H9 (cell line): ENCODE measurements around the gene MITF. TPM values are rescaled to one million over a fixed set of nuclear protein-coding genes. Genes with fewer than 3 reads are reported as not detected.

Experiments used
- DNase-seq: peaks from one replicate; pipeline ENCODE4 v3.0.0-alpha.2; 2017
- H2AFZ ChIP-seq: one replicate; pipeline ENCODE4 v1.6.1; 2013; ENCODE audit warnings: mild to moderate bottlenecking, low read length, control low read depth, moderate library complexity
- H2AK5ac ChIP-seq: 2 replicates; pipeline ENCODE4 v1.6.1; 2013; ENCODE audit warnings: low read length, control low read depth, mixed read lengths; ENCODE audit not compliant: insufficient read length
- H2BK120ac ChIP-seq: one replicate; pipeline ENCODE4 v1.6.1; 2013; ENCODE audit warnings: low read depth, mild to moderate bottlenecking, low read length, control low read depth, inconsistent platforms; ENCODE audit not compliant: poor library complexity, severe bottlenecking
- H2BK12ac ChIP-seq: 2 replicates; pipeline ENCODE4 v1.6.1; 2013; ENCODE audit warnings: low read length, control low read depth, mixed read lengths, low read depth; ENCODE audit not compliant: insufficient read length
- H2BK15ac ChIP-seq: 2 replicates; pipeline ENCODE4 v1.6.1; 2013; ENCODE audit warnings: low read depth, low read length, control low read depth
- H2BK20ac ChIP-seq: one replicate; pipeline ENCODE4 v1.6.1; 2013; ENCODE audit warnings: low read depth, mild to moderate bottlenecking, low read length, control low read depth, inconsistent platforms; ENCODE audit not compliant: poor library complexity, severe bottlenecking
- H2BK5ac ChIP-seq: 2 replicates; pipeline ENCODE4 v1.6.1; 2013; ENCODE audit warnings: low read length, control low read depth, mixed read lengths; ENCODE audit not compliant: insufficient read length
- H3K14ac ChIP-seq: 2 replicates; pipeline ENCODE4 v1.6.1; 2013; ENCODE audit warnings: low read length, control low read depth; ENCODE audit not compliant: insufficient read depth
- H3K18ac ChIP-seq: 2 replicates; pipeline ENCODE4 v1.6.1; 2013; ENCODE audit warnings: low read depth, mild to moderate bottlenecking, mixed read lengths, low read length, control low read depth; ENCODE audit not compliant: insufficient read length
- H3K23ac ChIP-seq: 2 replicates; pipeline ENCODE4 v1.6.1; 2013; ENCODE audit warnings: low read length, control low read depth, mixed read lengths, low read depth; ENCODE audit not compliant: insufficient read length
- H3K23me2 ChIP-seq: 2 replicates; pipeline ENCODE4 v1.6.1; 2013; ENCODE audit warnings: low read depth, mild to moderate bottlenecking, mixed read lengths, low read length, control low read depth; ENCODE audit not compliant: insufficient read length, poor library complexity, severe bottlenecking
- H3K27ac ChIP-seq: 2 replicates; pipeline ENCODE4 v1.5.1; 2013; ENCODE audit warnings: low read length, control low read depth, mixed read lengths, low read depth; ENCODE audit not compliant: insufficient read length
- H3K27me3 ChIP-seq: 2 replicates; pipeline ENCODE4 v1.6.1; 2013; ENCODE audit warnings: low read length, control low read depth, inconsistent platforms; ENCODE audit not compliant: insufficient read depth
- H3K4ac ChIP-seq: 2 replicates; pipeline ENCODE4 v1.6.1; 2013; ENCODE audit warnings: low read depth, mild to moderate bottlenecking, control low read depth, inconsistent platforms, low read length, moderate library complexity
- H3K4me1 ChIP-seq: 2 replicates; pipeline ENCODE4 v1.6.1; 2013; ENCODE audit warnings: low read length, control low read depth, inconsistent platforms; ENCODE audit not compliant: insufficient read depth
- H3K4me2 ChIP-seq: 2 replicates; pipeline ENCODE4 v1.6.1; 2013; ENCODE audit warnings: low read length, control low read depth, mixed read lengths; ENCODE audit not compliant: insufficient read length, insufficient read depth
- H3K56ac ChIP-seq: 2 replicates; pipeline ENCODE4 v1.6.1; 2013; ENCODE audit warnings: low read depth, mild to moderate bottlenecking, mixed read lengths, low read length, control low read depth; ENCODE audit not compliant: insufficient read length
- H3K79me1 ChIP-seq: 2 replicates; pipeline ENCODE4 v1.6.1; 2013; ENCODE audit warnings: low read depth, mild to moderate bottlenecking, moderate library complexity, low read length, control low read depth, inconsistent platforms; ENCODE audit not compliant: insufficient read depth, poor library complexity, severe bottlenecking
- H3K79me2 ChIP-seq: 2 replicates; pipeline ENCODE4 v1.6.1; 2013; ENCODE audit warnings: low read length, control low read depth, inconsistent platforms; ENCODE audit not compliant: insufficient read depth
- H3K9ac ChIP-seq: 2 replicates; pipeline ENCODE4 v1.6.1; 2013; ENCODE audit warnings: low read length, control low read depth, mixed read lengths; ENCODE audit not compliant: insufficient read length; ENCODE audit errors: extremely low read depth
- H3K9me3 ChIP-seq: one replicate; pipeline ENCODE4 v1.6.1; 2013; ENCODE audit warnings: low read depth, low read length, inconsistent platforms; ENCODE audit not compliant: control insufficient read depth
- H3T11ph ChIP-seq: one replicate; pipeline ENCODE4 v1.6.1; 2013; ENCODE audit warnings: mild to moderate bottlenecking, low read length, control low read depth, inconsistent platforms
- H4K20me1 ChIP-seq: one replicate; pipeline ENCODE4 v1.6.1; 2013; ENCODE audit not compliant: control insufficient read depth, insufficient read length, insufficient read depth
- H4K5ac ChIP-seq: 2 replicates; pipeline ENCODE4 v1.6.1; 2013; ENCODE audit warnings: low read depth, mild to moderate bottlenecking, mixed read lengths, low read length, control low read depth; ENCODE audit not compliant: insufficient read length
- H4K8ac ChIP-seq: replicated peaks from 2 replicates; pipeline ENCODE4 v1.6.1; 2013; ENCODE audit warnings: low read length, control low read depth, mixed read lengths, low read depth; ENCODE audit not compliant: insufficient read length
- H4K91ac ChIP-seq: 2 replicates; pipeline ENCODE4 v1.6.1; 2013; ENCODE audit warnings: low read depth, mild to moderate bottlenecking, moderate library complexity, mixed read lengths, low read length, control low read depth; ENCODE audit not compliant: insufficient read length
- H3K27ac Mint-ChIP-seq, 3 experiments: 2 replicates in 2 of 3; 3 replicates in 1 of 3; pipeline ENCODE4 v1.8.0; 2020 to 2021; ENCODE audit warnings: mixed read lengths in 3 of 3, mild to moderate bottlenecking in 1 of 3, moderate library complexity in 1 of 3
- H3K27me3 Mint-ChIP-seq: 2 replicates; pipeline ENCODE4 v1.8.0; 2021; ENCODE audit warnings: low read depth, mild to moderate bottlenecking, moderate library complexity, mixed read lengths
- H3K36me3 Mint-ChIP-seq, 3 experiments: 2 replicates in 2 of 3; 3 replicates in 1 of 3; pipeline ENCODE4 v1.8.0; 2020 to 2021; ENCODE audit warnings: low read depth in 3 of 3, mixed read lengths in 3 of 3; ENCODE audit not compliant: insufficient read depth in 1 of 3
- H3K4me1 Mint-ChIP-seq, 2 experiments: 2 replicates each; pipeline ENCODE4 v1.8.0; 2020; ENCODE audit warnings: mixed read lengths in 2 of 2
- H3K4me3 Mint-ChIP-seq, 2 experiments: 2 replicates in 1 of 2; 3 replicates in 1 of 2; pipeline ENCODE4 v1.8.0; 2020 to 2021; ENCODE audit warnings: mild to moderate bottlenecking in 2 of 2, mixed read lengths in 2 of 2, moderate library complexity in 1 of 2
- H3K9me3 Mint-ChIP-seq, 2 experiments: 2 replicates in 1 of 2; 3 replicates in 1 of 2; pipeline ENCODE4 v1.8.0; 2020; ENCODE audit warnings: mild to moderate bottlenecking in 2 of 2, mixed read lengths in 2 of 2, moderate library complexity in 1 of 2
- CTCF ChIP-seq: fragments of 200-600 bp; sonication (generic); conservative IDR thresholded peaks from 3 replicates; pipeline ENCODE4 v1.8.0; 2021; ENCODE audit warnings: antibody characterized with exemption, mild to moderate bottlenecking
- total RNA-seq: library from RNA; stranded (reverse); gene quantifications from 2 replicates; pipeline ENCODE4 v1.2.1, GENCODE V29; 2021

Gene MITF
- total RNA-seq, 1 experiment from 2014 or later = 0.81 TPM

GRCh38 chr3:69925506-69925905, 186.2 kb downstream of the MITF start:
- no peak overlapping the region for H2AK5ac ChIP-seq
- no peak overlapping the region for H2BK120ac ChIP-seq
- H2BK15ac ChIP-seq = no peak overlapping the region
- H3K4ac ChIP-seq = no peak overlapping the region
- H3K79me1 ChIP-seq = no peaks in the 10 kb centered on the region
- Mint-ChIP-seq H3K27ac (no peak overlapping the region), H3K4me1 (no peaks in the 10 kb centered on the region), H3K36me3 (no peaks in the 10 kb centered on the region), H3K27me3 (peaks cover 8% of the 10 kb centered on the region), H3K9me3 (no peaks in the 10 kb centered on the region; a peak in 2 of 5 replicates), H3K4me3 (no peak overlapping the region)
- no peak overlapping the region for H3K18ac ChIP-seq
- no peaks in the 10 kb centered on the region for H3K9me3 ChIP-seq
- no peak overlapping the region for H3K56ac ChIP-seq
- no peaks in the 10 kb centered on the region for H3K4me1 ChIP-seq
- H2BK12ac ChIP-seq = no peak overlapping the region
- H3K79me2 ChIP-seq = no peaks in the 10 kb centered on the region
- no peak for DNase-seq
- H3K9ac ChIP-seq = no peak overlapping the region
- H3K4me2 ChIP-seq = no peak overlapping the region
- no peaks in the 10 kb centered on the region for H3K23me2 ChIP-seq
- H3T11ph ChIP-seq = no peak overlapping the region
- no peak overlapping the region for H3K23ac ChIP-seq
- no peak overlapping the region for H3K27ac ChIP-seq
- no peak overlapping the region for H4K5ac ChIP-seq
- H4K20me1 ChIP-seq = no peaks in the 10 kb centered on the region
- no peak overlapping the region for H2AFZ ChIP-seq
- no peak overlapping the region for H4K8ac ChIP-seq
- no peak overlapping the region for H2BK5ac ChIP-seq
- H2BK20ac ChIP-seq = no peak overlapping the region
- no peaks in the 10 kb centered on the region for H3K27me3 ChIP-seq
- H4K91ac ChIP-seq = no peak overlapping the region
- TF ChIP-seq CTCF = no peak
- H3K14ac ChIP-seq = no peak overlapping the region
